Astrocyte of the cerebellum (primary cell): ENCODE measurements around the gene PPP1R1C.

ENCODE experiments used
- DNase-seq: peaks from one replicate; pipeline ENCODE4 v3.0.0-alpha.2; 2011; ENCODE audit warnings: low read depth
- H3K4me3 ChIP-seq: 2 replicates; pipeline ENCODE4 v1.5.1; 2011; ENCODE audit warnings: mild to moderate bottlenecking, low read depth, low read length, moderate library complexity
- in situ Hi-C: cut with HindIII; loops from 2 replicates; pipeline ENCODE4 v1.10.0; 2017; ENCODE audit warnings: low sequenced_read_pairs
- TF ChIP-seq, protein P1 (sequence below): IDR thresholded peaks from 2 replicates; pipeline ENCODE4 v1.5.1; 2012; ENCODE audit warnings: low read length, low read depth, moderate library complexity, mild to moderate bottlenecking; ENCODE audit errors: missing control alignments

Gene PPP1R1C

GRCh38 chr2:182078988-182079602 lies 93.4 kb downstream of the PPP1R1C start:
- DNase-seq: no peak
- TF ChIP-seq, protein P1, sequence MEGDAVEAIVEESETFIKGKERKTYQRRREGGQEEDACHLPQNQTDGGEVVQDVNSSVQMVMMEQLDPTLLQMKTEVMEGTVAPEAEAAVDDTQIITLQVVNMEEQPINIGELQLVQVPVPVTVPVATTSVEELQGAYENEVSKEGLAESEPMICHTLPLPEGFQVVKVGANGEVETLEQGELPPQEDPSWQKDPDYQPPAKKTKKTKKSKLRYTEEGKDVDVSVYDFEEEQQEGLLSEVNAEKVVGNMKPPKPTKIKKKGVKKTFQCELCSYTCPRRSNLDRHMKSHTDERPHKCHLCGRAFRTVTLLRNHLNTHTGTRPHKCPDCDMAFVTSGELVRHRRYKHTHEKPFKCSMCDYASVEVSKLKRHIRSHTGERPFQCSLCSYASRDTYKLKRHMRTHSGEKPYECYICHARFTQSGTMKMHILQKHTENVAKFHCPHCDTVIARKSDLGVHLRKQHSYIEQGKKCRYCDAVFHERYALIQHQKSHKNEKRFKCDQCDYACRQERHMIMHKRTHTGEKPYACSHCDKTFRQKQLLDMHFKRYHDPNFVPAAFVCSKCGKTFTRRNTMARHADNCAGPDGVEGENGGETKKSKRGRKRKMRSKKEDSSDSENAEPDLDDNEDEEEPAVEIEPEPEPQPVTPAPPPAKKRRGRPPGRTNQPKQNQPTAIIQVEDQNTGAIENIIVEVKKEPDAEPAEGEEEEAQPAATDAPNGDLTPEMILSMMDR: no peak
- in situ Hi-C loops: loop anchor here (5.0 to 25.0 kb wide), 2 partner anchors 57 to 317 kb away; no protein-coding TSS in a partner anchor
- no peak overlapping the region for H3K4me3 ChIP-seq

DNA sequence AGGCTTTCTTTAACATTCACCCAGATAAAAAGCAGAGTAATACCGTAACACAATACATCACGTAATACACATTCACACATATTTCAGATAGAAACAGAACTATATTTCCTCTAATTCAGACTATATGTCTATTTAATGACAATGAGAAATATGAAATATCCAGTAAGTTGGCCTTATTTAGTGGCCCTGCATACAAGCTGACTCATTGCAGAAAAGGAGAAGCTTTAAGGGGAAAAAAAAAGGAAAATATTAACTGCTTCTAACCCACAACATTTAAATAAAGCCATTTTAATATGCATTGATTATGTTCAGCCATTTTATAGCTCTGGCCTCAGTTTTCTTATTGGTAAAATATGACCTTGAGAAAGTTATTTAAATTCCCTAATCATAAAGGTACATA lies 94.8 kb downstream of the PPP1R1C start:
- no peak overlapping the region for H3K4me3 ChIP-seq
- in situ Hi-C loops: loop anchor here (25.0 kb wide), 1 partner anchor 318 kb away; no protein-coding TSS in a partner anchor
- no peak for DNase-seq
- TF ChIP-seq, protein P1: no peak

- DNase-seq: no peak
- TF ChIP-seq, protein P1: no peak
- in situ Hi-C loops: loop anchor here (25.0 kb wide), 1 partner anchor 319 kb away; no protein-coding TSS in a partner anchor
- H3K4me3 ChIP-seq: no peak overlapping the region
Observed at GRCh38 chr2:182081602-182082260, 96.1 kb downstream of the PPP1R1C start.

GRCh38 chr2:182088681-182089320 lies 103.1 kb downstream of the PPP1R1C start:
- TF ChIP-seq, protein P1: no peak
- no peak overlapping the region for H3K4me3 ChIP-seq
- in situ Hi-C loops: loop anchor here (25.0 kb wide), 1 partner anchor 326 kb away; no protein-coding TSS in a partner anchor
- no peak for DNase-seq

DNA sequence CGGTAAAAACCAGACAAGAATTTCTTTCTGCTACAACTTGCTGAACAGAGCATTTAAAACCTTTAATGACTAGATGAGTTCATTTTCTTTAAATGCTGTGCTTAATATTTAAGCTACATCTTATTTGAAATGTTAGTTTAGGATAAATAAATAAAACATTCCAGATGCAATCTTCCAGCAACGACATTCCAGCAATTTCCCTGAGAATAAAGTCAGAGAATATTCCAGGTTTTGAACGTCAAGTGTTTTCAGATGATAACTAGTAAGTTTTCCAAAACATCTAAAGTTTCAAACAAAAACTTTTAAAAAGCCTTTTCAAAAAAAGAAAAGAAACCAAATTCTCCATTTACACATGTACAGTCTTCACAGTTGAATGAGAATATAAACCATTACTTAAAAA lies 104.8 kb downstream of the PPP1R1C start:
- TF ChIP-seq, protein P1: no peak
- no peak for DNase-seq
- H3K4me3 ChIP-seq: no peak overlapping the region
- in situ Hi-C loops: loop anchor here (25.0 kb wide), 1 partner anchor 328 kb away; no protein-coding TSS in a partner anchor

DNA sequence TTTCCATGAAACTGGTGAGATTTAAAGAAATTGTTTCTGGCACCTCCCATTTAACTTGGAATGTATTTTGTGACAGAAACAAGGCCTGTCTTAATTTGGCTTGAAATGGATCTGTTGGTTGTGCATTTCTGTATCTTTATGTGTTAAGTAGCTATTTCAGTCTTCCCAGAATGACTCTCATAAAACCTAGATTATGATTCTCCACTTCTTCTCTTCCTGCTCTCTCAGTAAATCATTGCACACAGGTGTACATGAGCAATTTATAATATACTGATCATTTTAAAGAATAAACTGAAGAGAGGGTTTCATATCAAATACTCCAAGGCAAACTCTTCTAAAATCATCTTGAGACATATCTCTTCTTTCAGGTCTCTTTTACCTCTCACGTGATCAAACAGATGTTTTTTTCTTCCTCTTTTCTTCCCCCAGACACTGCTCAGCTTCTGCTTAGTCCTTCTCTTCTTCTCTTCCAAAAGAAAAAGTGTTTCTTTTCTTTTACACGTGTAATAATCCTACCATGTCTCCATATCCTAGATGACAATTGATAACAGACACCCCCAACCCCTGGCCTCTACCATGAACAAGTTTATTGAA lies 112.0 kb downstream of the PPP1R1C start:
- H3K4me3 ChIP-seq: no peak overlapping the region
- in situ Hi-C loops: loop anchor here (25.0 kb wide), 1 partner anchor 335 kb away; no protein-coding TSS in a partner anchor
- TF ChIP-seq, protein P1: no peak
- DNase-seq: no peak
